Thyroid gland (tissue), 4 donors: Measurements from ENCODE around the gene NTF3.

Experiments used
- POLR2A ChIP-seq, 2 donors: fragments of 450-650 bp; IDR thresholded peaks; one replicate each; pipeline ENCODE4 v1.6.1; 2017; ENCODE audit warnings: antibody characterized with exemption in 2 of 2, mild to moderate bottlenecking in 2 of 2, moderate library complexity in 1 of 2
- TF ChIP-seq, protein P1 (sequence below), 6 experiments: fragments of 200-600 bp in 3 of 6; fragments of 450-650 bp in 3 of 6; sonication (generic) in 3 of 6; IDR thresholded peaks; one replicate each; pipeline ENCODE4 v1.5.1; 2016 to 2019; ENCODE audit warnings: antibody characterized with exemption in 6 of 6, mild to moderate bottlenecking in 2 of 6, inconsistent platforms in 1 of 6, moderate library complexity in 1 of 6

- TF ChIP-seq, protein P1, sequence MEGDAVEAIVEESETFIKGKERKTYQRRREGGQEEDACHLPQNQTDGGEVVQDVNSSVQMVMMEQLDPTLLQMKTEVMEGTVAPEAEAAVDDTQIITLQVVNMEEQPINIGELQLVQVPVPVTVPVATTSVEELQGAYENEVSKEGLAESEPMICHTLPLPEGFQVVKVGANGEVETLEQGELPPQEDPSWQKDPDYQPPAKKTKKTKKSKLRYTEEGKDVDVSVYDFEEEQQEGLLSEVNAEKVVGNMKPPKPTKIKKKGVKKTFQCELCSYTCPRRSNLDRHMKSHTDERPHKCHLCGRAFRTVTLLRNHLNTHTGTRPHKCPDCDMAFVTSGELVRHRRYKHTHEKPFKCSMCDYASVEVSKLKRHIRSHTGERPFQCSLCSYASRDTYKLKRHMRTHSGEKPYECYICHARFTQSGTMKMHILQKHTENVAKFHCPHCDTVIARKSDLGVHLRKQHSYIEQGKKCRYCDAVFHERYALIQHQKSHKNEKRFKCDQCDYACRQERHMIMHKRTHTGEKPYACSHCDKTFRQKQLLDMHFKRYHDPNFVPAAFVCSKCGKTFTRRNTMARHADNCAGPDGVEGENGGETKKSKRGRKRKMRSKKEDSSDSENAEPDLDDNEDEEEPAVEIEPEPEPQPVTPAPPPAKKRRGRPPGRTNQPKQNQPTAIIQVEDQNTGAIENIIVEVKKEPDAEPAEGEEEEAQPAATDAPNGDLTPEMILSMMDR (IDR thresholded peaks at IDR 0.05): no peak
- TF ChIP-seq POLR2A (IDR thresholded peaks at IDR 0.05): no peak
Observed at GRCh38 chr12:5489017-5489416, 57.1 kb downstream of the NTF3 start.
